Hepatocyte (in vitro differentiated cells): ENCODE results near the gene CACFD1. TPM values are rescaled to one million over a fixed set of nuclear protein-coding genes. Genes with fewer than 3 reads are reported as not detected.

Experiments used
- DNase-seq: peaks from one replicate; pipeline ENCODE4 v3.0.0-alpha.2; 2016; ENCODE audit warnings: low spot score
- H2AFZ ChIP-seq: fragments of 200-600 bp; sonication (generic); 2 replicates; pipeline ENCODE4 v1.6.0; 2016; ENCODE audit warnings: antibody characterized with exemption, mild to moderate bottlenecking
- H3K27ac ChIP-seq: fragments of 200-600 bp; sonication (generic); 2 replicates; pipeline ENCODE4 v1.5.1; 2016; ENCODE audit warnings: mild to moderate bottlenecking
- H3K27me3 ChIP-seq: fragments of 200-600 bp; sonication (generic); 2 replicates; pipeline ENCODE4 v1.6.1; 2016
- H3K36me3 ChIP-seq: fragments of 200-600 bp; sonication (generic); replicated peaks from 2 replicates; pipeline ENCODE4 v1.5.1; 2016; ENCODE audit warnings: low read depth; ENCODE audit not compliant: insufficient read depth
- H3K4me1 ChIP-seq: fragments of 200-600 bp; sonication (generic); 2 replicates; pipeline ENCODE4 v1.5.1; 2016; ENCODE audit warnings: mild to moderate bottlenecking, moderate library complexity; ENCODE audit not compliant: insufficient read depth
- H3K4me2 ChIP-seq: fragments of 200-600 bp; sonication (generic); 2 replicates; pipeline ENCODE4 v1.6.0; 2016
- H3K4me3 ChIP-seq: fragments of 200-600 bp; sonication (generic); 2 replicates; pipeline ENCODE4 v1.5.1; 2016; ENCODE audit warnings: mild to moderate bottlenecking
- H3K79me2 ChIP-seq: fragments of 200-600 bp; sonication (generic); 2 replicates; pipeline ENCODE4 v1.6.0; 2017; ENCODE audit warnings: mild to moderate bottlenecking
- H3K9me2 ChIP-seq: fragments of 200-600 bp; sonication (generic); replicated peaks from 2 replicates; pipeline ENCODE4 v1.6.0; 2017; ENCODE audit warnings: mild to moderate bottlenecking; ENCODE audit not compliant: insufficient read depth
- H3K9me3 ChIP-seq: fragments of 200-600 bp; sonication (generic); 2 replicates; pipeline ENCODE4 v1.5.1; 2016; ENCODE audit warnings: low read depth, mild to moderate bottlenecking
- H4K20me1 ChIP-seq: fragments of 200-600 bp; sonication (generic); 2 replicates; pipeline ENCODE4 v1.6.0; 2016; ENCODE audit warnings: mild to moderate bottlenecking; ENCODE audit not compliant: insufficient read depth, poor library complexity, severe bottlenecking
- EZH2 ChIP-seq: fragments of 200-600 bp; sonication (generic); IDR thresholded peaks from 2 replicates; pipeline ENCODE4 v1.6.1; 2016; ENCODE audit warnings: antibody characterized with exemption, mild to moderate bottlenecking, borderline replicate concordance
- EZH2phosphoT487 ChIP-seq: fragments of 200-600 bp; sonication (generic); IDR thresholded peaks from one replicate; pipeline ENCODE4 v1.6.1; 2018; ENCODE audit warnings: antibody characterized with exemption, mild to moderate bottlenecking, low read depth, moderate library complexity; ENCODE audit not compliant: unreplicated experiment, severe bottlenecking
- WGBS: methylation state at CpG from one replicate; pipeline ENCODE4 v1.1.6; 2016; ENCODE audit warnings: low lambda C conversion rate; ENCODE audit errors: missing lambda C conversion rate; 5-methylcytosine and 5-hydroxymethylcytosine counted together
- polyA plus RNA-seq: library from polyadenylated mRNA; unstranded; fragments of >200 nt; fragmentation: Nextera tagmentation; extraction: Ambion mirVana; gene quantifications from 2 replicates; pipeline ENCODE4 v1.2.1, GENCODE V29; 2016
- total RNA-seq: library from RNA; depleted of rRNA; stranded (reverse); fragments of >200 nt; gene quantifications from 2 replicates; pipeline ENCODE4 v1.2.3, GENCODE V29; 2014
- TF ChIP-seq, protein P1 (sequence below): fragments of 200-600 bp; sonication (generic); IDR thresholded peaks from 2 replicates; pipeline ENCODE4 v1.5.1; 2016; ENCODE audit warnings: antibody characterized with exemption, mild to moderate bottlenecking; ENCODE audit not compliant: poor library complexity

The CACFD1 gene
- total and polyA plus RNA-seq, 2 experiments from 2014 or later, result 31.5 to 49.2 TPM

DNA sequence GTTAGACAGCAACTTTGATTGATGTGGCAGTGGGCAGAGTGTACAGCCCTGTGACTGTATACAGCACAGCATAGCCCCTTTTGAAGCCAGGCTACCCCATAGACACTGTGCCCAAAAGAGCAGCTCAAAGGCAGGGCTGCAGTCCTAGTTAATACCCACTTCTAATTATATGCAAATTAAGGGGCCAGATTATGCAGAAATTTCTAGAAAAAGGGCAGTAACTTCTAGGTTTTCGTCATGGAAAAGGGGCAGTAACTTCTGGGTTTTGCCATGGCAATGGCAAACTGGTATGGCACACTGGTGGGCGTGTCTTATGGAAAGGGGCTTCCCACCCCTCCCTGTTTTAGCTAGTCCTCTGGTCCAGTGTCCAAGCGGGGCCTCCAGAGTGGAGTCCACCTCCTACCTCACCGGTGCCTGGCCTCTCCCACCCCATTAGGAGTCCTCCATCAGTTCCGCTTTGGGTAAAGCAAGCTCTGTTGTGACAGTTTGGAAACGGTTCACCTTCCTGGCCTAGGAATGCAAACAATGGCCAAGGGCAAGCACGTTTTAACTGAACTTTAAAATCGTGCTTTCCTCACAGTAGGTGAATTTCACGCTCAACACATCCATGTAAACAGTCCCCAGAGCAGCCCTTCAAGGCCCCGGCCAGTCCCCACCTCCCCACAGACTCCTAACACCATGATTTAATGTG, 32.0 kb upstream of the CACFD1 start:
- Histone ChIP-seq H3K4me3 (no peak overlapping the region), H3K27ac (no peak overlapping the region), H2AFZ (no peak overlapping the region), H3K36me3 (no peaks in the 10 kb centered on the region), H3K9me3 (no peaks in the 10 kb centered on the region), H4K20me1 (no peaks in the 10 kb centered on the region), H3K4me2 (peak overlapping the region; percentile 87), H3K9me2 (no peaks in the 10 kb centered on the region), H3K4me1 (peaks cover 8% of the 10 kb centered on the region), H3K79me2 (no peaks in the 10 kb centered on the region), H3K27me3 (no peaks in the 10 kb centered on the region)
- TF ChIP-seq EZH2phosphoT487 (no peak), EZH2 (no peak)
- TF ChIP-seq, protein P1, sequence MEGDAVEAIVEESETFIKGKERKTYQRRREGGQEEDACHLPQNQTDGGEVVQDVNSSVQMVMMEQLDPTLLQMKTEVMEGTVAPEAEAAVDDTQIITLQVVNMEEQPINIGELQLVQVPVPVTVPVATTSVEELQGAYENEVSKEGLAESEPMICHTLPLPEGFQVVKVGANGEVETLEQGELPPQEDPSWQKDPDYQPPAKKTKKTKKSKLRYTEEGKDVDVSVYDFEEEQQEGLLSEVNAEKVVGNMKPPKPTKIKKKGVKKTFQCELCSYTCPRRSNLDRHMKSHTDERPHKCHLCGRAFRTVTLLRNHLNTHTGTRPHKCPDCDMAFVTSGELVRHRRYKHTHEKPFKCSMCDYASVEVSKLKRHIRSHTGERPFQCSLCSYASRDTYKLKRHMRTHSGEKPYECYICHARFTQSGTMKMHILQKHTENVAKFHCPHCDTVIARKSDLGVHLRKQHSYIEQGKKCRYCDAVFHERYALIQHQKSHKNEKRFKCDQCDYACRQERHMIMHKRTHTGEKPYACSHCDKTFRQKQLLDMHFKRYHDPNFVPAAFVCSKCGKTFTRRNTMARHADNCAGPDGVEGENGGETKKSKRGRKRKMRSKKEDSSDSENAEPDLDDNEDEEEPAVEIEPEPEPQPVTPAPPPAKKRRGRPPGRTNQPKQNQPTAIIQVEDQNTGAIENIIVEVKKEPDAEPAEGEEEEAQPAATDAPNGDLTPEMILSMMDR, result no peak
- no peak for DNase-seq
- WGBS, result 55% methylated on average over 10 of the region's 10 CpGs

DNA sequence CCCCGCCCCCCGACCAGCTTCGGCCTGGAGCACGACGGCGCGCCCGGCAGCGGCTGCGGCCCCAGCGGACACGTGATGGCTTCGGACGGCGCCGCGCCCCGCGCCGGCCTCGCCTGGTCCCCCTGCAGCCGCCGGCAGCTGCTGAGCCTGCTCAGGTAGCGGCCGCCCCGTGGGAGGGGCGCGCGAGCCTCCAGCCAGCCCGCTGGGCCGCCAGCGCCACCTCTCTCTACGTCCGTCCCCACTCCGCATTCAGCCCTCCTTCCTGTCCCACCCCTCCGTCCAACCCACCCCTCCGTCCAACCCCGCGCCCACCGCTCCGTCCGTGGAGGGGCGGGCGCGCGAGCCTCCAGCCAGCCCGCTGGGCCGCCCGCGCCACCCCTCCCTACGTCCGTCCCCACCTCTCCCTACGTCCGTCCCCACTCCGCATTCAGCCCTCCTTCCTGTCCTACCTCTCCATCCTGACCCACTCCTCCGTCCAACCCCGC, 31.1 kb upstream of the CACFD1 start:
- Histone ChIP-seq H2AFZ (no peak overlapping the region), H3K27ac (no peak overlapping the region), H4K20me1 (no peaks in the 10 kb centered on the region), H3K9me3 (no peaks in the 10 kb centered on the region), H3K4me2 (peak overlapping the region; percentile 87), H3K36me3 (no peaks in the 10 kb centered on the region), H3K79me2 (no peaks in the 10 kb centered on the region), H3K4me3 (peak overlapping the region; percentile 42), H3K27me3 (no peaks in the 10 kb centered on the region), H3K4me1 (peaks cover 8% of the 10 kb centered on the region), H3K9me2 (no peaks in the 10 kb centered on the region)
- TF ChIP-seq EZH2phosphoT487, result no peak
- DNase-seq, result peak; percentile 79
- under 1% methylated on average over 22 of the region's 57 CpGs for WGBS

- Histone ChIP-seq H3K27me3 (no peaks in the 10 kb centered on the region), H3K9me3 (no peaks in the 10 kb centered on the region), H3K9me2 (no peaks in the 10 kb centered on the region), H3K79me2 (no peaks in the 10 kb centered on the region), H2AFZ (no peak overlapping the region), H3K4me1 (peaks cover 8% of the 10 kb centered on the region), H3K4me3 (no peak overlapping the region), H3K4me2 (peak overlapping the region; percentile 87), H4K20me1 (no peaks in the 10 kb centered on the region), H3K36me3 (no peaks in the 10 kb centered on the region), H3K27ac (no peak overlapping the region)
- TF ChIP-seq, protein P1, result no peak
- TF ChIP-seq EZH2phosphoT487 (no peak), EZH2 (no peak)
- no CpG with 5 or more reads among the region's 18 CpGs for WGBS
- no peak for DNase-seq
Measured at GRCh38 chr9:133429214-133429613, 30.6 kb upstream of the CACFD1 start.

GRCh38 chr9:133429641-133430161, 30.1 kb upstream of the CACFD1 start:
- Histone ChIP-seq H3K36me3 (no peaks in the 10 kb centered on the region), H3K9me2 (no peaks in the 10 kb centered on the region), H3K27me3 (no peaks in the 10 kb centered on the region), H3K9me3 (no peaks in the 10 kb centered on the region), H3K4me2 (peak overlapping the region; percentile 87), H3K4me1 (peaks cover 8% of the 10 kb centered on the region), H2AFZ (peak overlapping the region; percentile 68), H3K4me3 (no peak overlapping the region), H3K79me2 (no peaks in the 10 kb centered on the region), H4K20me1 (no peaks in the 10 kb centered on the region), H3K27ac (no peak overlapping the region)
- no peak for TF ChIP-seq EZH2phosphoT487
- TF ChIP-seq, protein P1, result peak; percentile 48
- no peak for TF ChIP-seq EZH2
- 13% methylated on average over 49 of the region's 49 CpGs for WGBS
- DNase-seq, result peak; percentile 70
